Diencephalon (tissue), 1 donor: ENCODE measurements around the gene DYNLL2. TPM values are rescaled to one million over a fixed set of nuclear protein-coding genes. Genes with fewer than 3 reads are reported as not detected.

Experiments
- total RNA-seq: library from RNA; depleted of rRNA; stranded (reverse); fragments of >200 nt; gene quantifications from one replicate; pipeline ENCODE4 v1.2.3, GENCODE V29; 2014

DYNLL2 gene
- total RNA-seq, result 66.9 TPM

GRCh38 chr17:58082870-58083490 is at the start of gene DYNLL2:
Gene DYNLL2 (plus strand): TSS chr17:58083419. CDS start chr17:58087091, 3,672 bp downstream.

Other genes starting within 250 kb of the DYNLL2 start
- gene MRPS23, start 233.4 kb upstream of the DYNLL2 start, total RNA-seq, result 27.7 TPM
- gene CUEDC1, start 128.0 kb upstream of the DYNLL2 start, total RNA-seq, result 21.2 TPM
- gene VEZF1, start 95.2 kb upstream of the DYNLL2 start, total RNA-seq, result 67.6 TPM
- gene SRSF1, start 76.2 kb upstream of the DYNLL2 start, total RNA-seq, result 283 TPM
- under 0.01 TPM for gene OR4D1, start 65.0 kb downstream of the DYNLL2 start, total RNA-seq
- gene OR4D2, start 83.6 kb downstream of the DYNLL2 start, total RNA-seq, result not detected
- gene EPX, start 109.3 kb downstream of the DYNLL2 start, total RNA-seq, result not detected
- gene MKS1, start 135.8 kb downstream of the DYNLL2 start, total RNA-seq, result 17.5 TPM
- gene LPO, start 155.2 kb downstream of the DYNLL2 start, total RNA-seq, result 0.23 TPM
- 3.5 TPM for gene MPO, start 197.5 kb downstream of the DYNLL2 start, total RNA-seq
- 54.0 TPM for gene TSPOAP1, start 245.4 kb downstream of the DYNLL2 start, total RNA-seq